Transverse colon (tissue), 4 donors: ENCODE results near the gene MIS18A. TPM values are rescaled to one million over a fixed set of nuclear protein-coding genes. Genes with fewer than 3 reads are reported as not detected.
"Not testable (repeated sequence)": the region's sequence is repeated elsewhere in the genome, so short reads cannot be mapped to it uniquely, and the experiment has no call there.

Source experiments
- DNase-seq: peaks from one replicate; pipeline ENCODE4 v3.0.0-alpha.2; 2019
- H3K27ac ChIP-seq, 4 donors: fragments of 200-600 bp; sonication (generic); 2 replicates each; pipeline ENCODE4 v1.5.1; 2016 to 2018; ENCODE audit warnings: inconsistent platforms in 4 of 4
- H3K27me3 ChIP-seq: fragments of 200-600 bp; sonication (generic); 2 replicates; pipeline ENCODE4 v1.5.1; 2017; ENCODE audit warnings: inconsistent platforms
- H3K36me3 ChIP-seq, 4 donors: fragments of 200-600 bp; sonication (generic); 2 replicates each; pipeline ENCODE4 v1.5.1; 2017 to 2019; ENCODE audit warnings: inconsistent platforms in 4 of 4
- H3K4me1 ChIP-seq, 4 donors: fragments of 200-600 bp; sonication (generic); 2 replicates each; pipeline ENCODE4 v1.5.1; 2017 to 2020; ENCODE audit warnings: inconsistent platforms in 4 of 4
- H3K4me3 ChIP-seq, 4 donors: fragments of 200-600 bp; sonication (generic); 1 replicate in 1 of 4; 2 replicates in 3 of 4; pipeline versions ENCODE4 v1.5.1 to v1.6.1; 2017 to 2019; ENCODE audit warnings: inconsistent platforms in 4 of 4
- H3K9me3 ChIP-seq, 2 donors: fragments of 200-600 bp; sonication (generic); 2 replicates each; pipeline ENCODE4 v1.5.1; 2017 to 2019; ENCODE audit warnings: inconsistent platforms in 2 of 2
- CTCF ChIP-seq, 5 experiments: fragments of 200-600 bp in 3 of 5; fragments of 450-650 bp in 2 of 5; sonication (generic) in 3 of 5; IDR thresholded peaks; 1 replicate in 2 of 5; 2 replicates in 3 of 5; pipeline ENCODE4 v1.5.1; 2016 to 2017; ENCODE audit warnings: antibody characterized with exemption in 5 of 5, inconsistent platforms in 3 of 5, mild to moderate bottlenecking in 2 of 5, moderate library complexity in 1 of 5
- EP300 ChIP-seq: sonication (generic); formaldehyde crosslinking; IDR thresholded peaks from one replicate; pipeline ENCODE4 v1.6.1; 2017; ENCODE audit warnings: antibody characterized with exemption, low read depth
- POLR2A ChIP-seq: fragments of 450-650 bp; IDR thresholded peaks from one replicate; pipeline ENCODE4 v1.6.1; 2016; ENCODE audit warnings: antibody characterized with exemption, mild to moderate bottlenecking, moderate library complexity
- POLR2AphosphoS5 ChIP-seq, 3 donors: sonication (generic); formaldehyde crosslinking; IDR thresholded peaks; one replicate each; pipeline ENCODE4 v1.6.1; 2016; ENCODE audit warnings: antibody characterized with exemption in 3 of 3
- WGBS, 2 donors: methylation state at CpG; one replicate each; pipeline ENCODE4 v1.1.5; 2018; ENCODE audit warnings: low coverage in 1 of 2; 5-methylcytosine and 5-hydroxymethylcytosine counted together
- in situ Hi-C, 4 donors: fragments of 200-750 bp; cut with MboI; loops; one replicate each; pipeline versions ENCODE4 v1.15.0 to v1.15.1; 2017; ENCODE audit warnings: low sequenced_read_pairs in 3 of 4, low pct_ligation_motif_present in 1 of 4, low pct_unique_long_range_greater_than_20kb in 1 of 4
- intact Hi-C: fragments of 100-400 bp; cut with DNase I; formaldehyde crosslinking; loops from one replicate; pipeline ENCODE4 v1.15.1; 2023; ENCODE audit warnings: low total_unique reads
- total RNA-seq, 4 donors: library from RNA; depleted of rRNA; stranded (reverse); fragments of >200 nt; gene quantifications; one replicate each; pipeline ENCODE4 v1.1.0, GENCODE V29; 2016

Gene MIS18A
- total RNA-seq, 4 donors from 2014 or later, result 3.7 to 4.8 (median 4.1) TPM; not detected in 1

- H3K4me1 ChIP-seq, result peaks cover 11 to 21% (median 17%) of the 10 kb centered on the region in 4 donors
- intact Hi-C loops, result no loop called here
- in situ Hi-C loops, result no loop called here
- H3K27me3 ChIP-seq, result no peaks in the 10 kb centered on the region
- H3K4me3 ChIP-seq, result no peak overlapping the region
- no peak for DNase-seq
- 94 to 100% methylated on average over 1 to 4 of the region's 4 CpGs for whole genome bisulfite sequencing, 2 donors
- H3K27ac ChIP-seq, result no peak overlapping the region
- no peak for TF ChIP-seq POLR2AphosphoS5 (IDR thresholded peaks at IDR 0.05)
- no peak for TF ChIP-seq POLR2A
- H3K36me3 ChIP-seq, result no peaks in the 10 kb centered on the region
- no peaks in the 10 kb centered on the region for H3K9me3 ChIP-seq
Observed at GRCh38 chr21:32276671-32277070, 2.2 kb downstream of the MIS18A start.

- intact Hi-C loops, result loop anchor here (1.0 kb wide), 1 partner anchor 28 kb away; the partner anchor contains the start of gene MRAP
- Histone ChIP-seq H3K27ac (no peak overlapping the region), H3K9me3 (no peaks in the 10 kb centered on the region), H3K27me3 (no peaks in the 10 kb centered on the region), H3K36me3 (peaks cover 0 to 13% (median 3%) of the 10 kb centered on the region in 4 donors), H3K4me1 (no peaks in the 10 kb centered on the region), H3K4me3 (no peak overlapping the region)
- TF ChIP-seq POLR2A, result no peak
- TF ChIP-seq EP300, result no peak
- no peak for TF ChIP-seq POLR2AphosphoS5 (IDR thresholded peaks at IDR 0.05)
- in situ Hi-C loops, result loop anchor here in 1 of 4 donors (25.0 kb wide), 1 partner anchor 408 kb away; the partner anchor contains the start of gene HUNK
- WGBS, 2 donors, result 72 to 79% methylated on average over 4 of the region's 4 CpGs
- DNase-seq, result no peak
Observed at GRCh38 chr21:32270748-32271147, 8.1 kb downstream of the MIS18A start.

GRCh38 chr21:32265321-32265720 is 13.5 kb downstream of the MIS18A start:
- 96% methylated on average over 15 of the region's 23 CpGs; no CpG with 5 or more reads in 1 of the 2 donors for WGBS, 2 donors
- DNase-seq, H3K27ac ChIP-seq, intact Hi-C loops, H3K4me1 ChIP-seq, H3K27me3 ChIP-seq, H3K4me3 ChIP-seq, H3K9me3 ChIP-seq: not testable (repeated sequence)
- in situ Hi-C loops, result loop anchor here in 1 of 4 donors (25.0 kb wide), 1 partner anchor 403 kb away; the partner anchor contains the start of gene HUNK
- peaks cover 0 to 13% (median 3%) of the 10 kb centered on the region in 4 donors for H3K36me3 ChIP-seq

- no peak for DNase-seq
- no peak overlapping the region for H3K27ac ChIP-seq
- TF ChIP-seq CTCF (IDR thresholded peaks at IDR 0.05), result no peak
- TF ChIP-seq EP300, result no peak
- TF ChIP-seq POLR2A, result no peak
- no peak for TF ChIP-seq POLR2AphosphoS5 (IDR thresholded peaks at IDR 0.05)
- no peaks in the 10 kb centered on the region for H3K36me3 ChIP-seq
- no peaks in the 10 kb centered on the region for H3K9me3 ChIP-seq
- no peak overlapping the region for H3K4me3 ChIP-seq
- 93 to 96% methylated on average over 3 to 5 of the region's 5 CpGs for WGBS, 2 donors
- in situ Hi-C loops, result loop anchor here in 3 of 4 donors (5.0 to 25.0 kb wide), 3 partner anchors 395 to 400 kb away; partner anchors contain the start of gene HUNK (in 1 of the 3)
- H3K27me3 ChIP-seq, result no peaks in the 10 kb centered on the region
- intact Hi-C loops, result no loop called here
- H3K4me1 ChIP-seq, result peaks cover 0 to 13% (median 0%) of the 10 kb centered on the region in 4 donors
Observed at GRCh38 chr21:32261929-32262328, 16.9 kb downstream of the MIS18A start.

- WGBS, 2 donors, result 68 to 75% methylated on average over 2 of the region's 2 CpGs
- Histone ChIP-seq H3K4me1 (peaks cover 0 to 22% (median 0%) of the 10 kb centered on the region in 4 donors), H3K9me3 (no peaks in the 10 kb centered on the region), H3K27me3 (no peaks in the 10 kb centered on the region), H3K36me3 (no peaks in the 10 kb centered on the region), H3K27ac (no peak overlapping the region), H3K4me3 (no peak overlapping the region)
- in situ Hi-C loops, result loop anchor here in 3 of 4 donors (5.0 to 25.0 kb wide), 3 partner anchors 393 to 398 kb away; partner anchors contain the start of gene HUNK (in 1 of the 3)
- intact Hi-C loops, result no loop called here
- TF ChIP-seq CTCF (IDR thresholded peaks at IDR 0.05), result no peak
- TF ChIP-seq POLR2A, result no peak
- TF ChIP-seq EP300, result no peak
- TF ChIP-seq POLR2AphosphoS5 (IDR thresholded peaks at IDR 0.05), result no peak
- DNase-seq, result no peak
Observed at GRCh38 chr21:32260130-32260529, 18.7 kb downstream of the MIS18A start.

GRCh38 chr21:32258786-32259048 is 20.1 kb downstream of the MIS18A start:
- H3K9me3 ChIP-seq, DNase-seq, intact Hi-C loops, H3K27ac ChIP-seq, H3K36me3 ChIP-seq, H3K27me3 ChIP-seq, H3K4me3 ChIP-seq: not testable (repeated sequence)
- in situ Hi-C loops, result loop anchor here in 2 of 4 donors (10.0 to 25.0 kb wide), 2 partner anchors 394 to 396 kb away; partner anchors contain the start of gene HUNK (in 1 of the 2)
- WGBS, 2 donors, result 84 to 92% methylated on average over 2 to 5 of the region's 5 CpGs
- peaks cover 0 to 22% (median 0%) of the 10 kb centered on the region in 4 donors for H3K4me1 ChIP-seq
